GM19239 (cell line): ENCODE results near the gene GPN3.
"Not testable (repeated sequence)": the region's sequence is repeated elsewhere in the genome, so short reads cannot be mapped to it uniquely, and the experiment has no call there.

ENCODE experiments used
- DNase-seq: peaks from one replicate; pipeline ENCODE4 v3.0.0; 2011; ENCODE audit warnings: low spot score; ENCODE audit not compliant: insufficient read length
- FAIRE-seq: peaks from 2 replicates; lab custom pipeline; 2011; peaks lifted over from hg19 to GRCh38; lab: Jason Lieb, UNC

GPN3 gene

GRCh38 chr12:110468214-110469048 is at the start of gene GPN3, which contains the start of gene FAM216A:
Gene GPN3 (minus strand): TSS chr12:110468257. CDS start chr12:110468203, 54 bp downstream.
Gene FAM216A (plus strand): TSS chr12:110468845. CDS start chr12:110468876, 31 bp downstream.
- peak; percentile 82 for DNase-seq

GRCh38 chr12:110516995-110517394 is 48.9 kb upstream of the GPN3 start:
- DNase-seq = no peak
- no peak for FAIRE-seq

More at GRCh38 chr12:110468214-110469048, at the start of gene GPN3, which contains the start of gene FAM216A:
- FAIRE-seq = peak; percentile 99

- FAIRE-seq (no peak), DNase-seq (no peak)
Measured at GRCh38 chr12:110514363-110514762, 46.3 kb upstream of the GPN3 start.

- DNase-seq (no peak), FAIRE-seq (no peak)
Measured at GRCh38 chr12:110513842-110514241, 45.8 kb upstream of the GPN3 start.

GRCh38 chr12:110508071-110508586 is 40.1 kb upstream of the GPN3 start:
- DNase-seq (no peak), FAIRE-seq (no peak)

- DNase-seq (no peak), FAIRE-seq (no peak)
Measured at GRCh38 chr12:110505332-110505731, 37.3 kb upstream of the GPN3 start.

- FAIRE-seq = no peak
- DNase-seq = no peak
Measured at GRCh38 chr12:110503432-110503831, 35.4 kb upstream of the GPN3 start.

GRCh38 chr12:110501752-110502738 is 34.0 kb upstream of the GPN3 start, which contains the start of the genes RAD9B and VPS29:
Gene RAD9B (plus strand): TSS chr12:110502331. CDS start chr12:110502338, 7 bp downstream.
Gene VPS29 (minus strand): TSS chr12:110502111. CDS start chr12:110502051, 60 bp downstream.
- FAIRE-seq (peak; percentile 93), DNase-seq (peak; percentile 80)

GRCh38 chr12:110501399-110501751 is 33.3 kb upstream of the GPN3 start:
- DNase-seq (peak; percentile 18), FAIRE-seq (peak; percentile 81)

- DNase-seq (no peak), FAIRE-seq (no peak)
Measured at GRCh38 chr12:110498984-110499706, 31.1 kb upstream of the GPN3 start.

- no peak for FAIRE-seq
Measured at GRCh38 chr12:110475426-110475825, 7.4 kb upstream of the GPN3 start.

GRCh38 chr12:110467847-110468213 is 227 bp downstream of the GPN3 start:
- no peak for FAIRE-seq
- DNase-seq = no peak

More at GRCh38 chr12:110475426-110475825, 7.4 kb upstream of the GPN3 start:
- no peak for DNase-seq

- DNase-seq (no peak), FAIRE-seq (no peak)
Measured at GRCh38 chr12:110466791-110467190, 1.3 kb downstream of the GPN3 start.

- FAIRE-seq, DNase-seq: not testable (repeated sequence)
Measured at GRCh38 chr12:110465765-110466164, 2.3 kb downstream of the GPN3 start.

- FAIRE-seq = no peak
- DNase-seq = no peak
Measured at GRCh38 chr12:110465024-110465423, 3.0 kb downstream of the GPN3 start.

- FAIRE-seq = not testable (repeated sequence)
Measured at GRCh38 chr12:110461189-110461588, 6.9 kb downstream of the GPN3 start.

GRCh38 chr12:110458756-110459155 is 9.3 kb downstream of the GPN3 start:
- FAIRE-seq = no peak

More at GRCh38 chr12:110461189-110461588, 6.9 kb downstream of the GPN3 start:
- not testable (repeated sequence) for DNase-seq

GRCh38 chr12:110453569-110454296 is 14.3 kb downstream of the GPN3 start:
- FAIRE-seq (no peak), DNase-seq (no peak)

More at GRCh38 chr12:110458756-110459155, 9.3 kb downstream of the GPN3 start:
- DNase-seq = no peak

GRCh38 chr12:110451263-110451662 is 16.8 kb downstream of the GPN3 start:
- no peak for FAIRE-seq

More at GRCh38 chr12:110451263-110451662, 16.8 kb downstream of the GPN3 start:
- DNase-seq = no peak
